ENCODE results near the gene ARFGAP1. TPM values are rescaled to one million over a fixed set of nuclear protein-coding genes. Genes with fewer than 3 reads are reported as not detected.

The ARFGAP1 gene
- total and polyA plus RNA-seq, 2 experiments from 2014 or later, result 41.5 to 95.5 TPM

DNA sequence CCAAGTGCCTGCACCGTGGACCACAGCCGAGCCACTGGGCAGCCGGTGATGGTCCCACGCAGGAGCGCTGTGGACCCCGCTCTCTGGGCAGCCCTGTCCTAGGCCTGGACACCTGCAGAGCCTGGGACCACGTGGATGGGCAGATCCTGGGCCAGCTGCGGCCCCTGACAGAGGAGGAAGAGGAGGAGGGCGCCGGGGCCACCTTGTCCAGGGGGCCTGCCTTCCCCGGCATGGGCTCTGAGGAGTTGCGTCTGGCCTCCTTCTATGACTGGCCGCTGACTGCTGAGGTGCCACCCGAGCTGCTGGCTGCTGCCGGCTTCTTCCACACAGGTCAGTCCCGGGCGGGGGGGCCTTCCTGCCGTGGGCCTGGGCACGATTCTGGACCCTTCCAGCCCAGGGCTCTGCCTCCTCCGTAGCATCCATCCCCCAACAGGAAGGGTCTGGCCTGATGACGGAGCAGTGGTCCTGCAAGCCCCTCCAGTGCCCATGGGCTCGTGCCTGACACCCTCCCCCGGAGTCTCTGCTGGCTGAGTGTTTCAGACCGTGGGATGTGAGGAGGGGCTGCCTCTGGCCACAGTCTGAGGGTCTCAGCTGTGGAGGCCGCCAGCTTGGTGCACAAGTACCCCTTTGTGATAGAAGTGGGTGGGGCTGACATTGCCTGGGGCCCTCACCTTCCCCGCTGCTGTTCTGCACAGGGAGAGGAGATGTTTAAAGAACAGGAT, 36.3 kb upstream of the ARFGAP1 start:
- Histone ChIP-seq H3K4me3 (no peak overlapping the region), H2AFZ (no peak overlapping the region), H3K79me2 (replicated peaks; ENCODE audit: insufficient read depth) (no peaks in the 10 kb centered on the region), H4K20me1 (replicated peaks; ENCODE audit: insufficient read depth) (no peaks in the 10 kb centered on the region), H3K9me2 (ENCODE audit: insufficient read depth) (no peaks in the 10 kb centered on the region), H3K4me1 (ENCODE audit: insufficient read depth) (peaks cover 7% of the 10 kb centered on the region; the same call in 1 of the 2 replicates), H3K27me3 (ENCODE audit: insufficient read depth) (0 out of 2 replicates have a peak, but pooled peaks cover 3% of the 10 kb centered on the region), H3K27ac (ENCODE audit: low read depth) (no peak overlapping the region), H3F3A (replicated peaks; ENCODE audit: low read depth) (no peaks in the 10 kb centered on the region), H3K36me3 (ENCODE audit: insufficient read depth) (no peaks in the 10 kb centered on the region), H3K4me2 (no peak overlapping the region)
- H3K9me3 Mint-ChIP-seq, result no peaks in the 10 kb centered on the region
- H3K36me3 Mint-ChIP-seq (ENCODE audit: low read depth), result no peaks in the 10 kb centered on the region
- DNase-seq (ENCODE audit: low spot score) (no peak), ATAC-seq (no peak)
- H3K27me3 Mint-ChIP-seq (ENCODE audit: insufficient read depth, low read depth, poor library complexity), result peaks cover 17% of the 10 kb centered on the region
- H3K27ac Mint-ChIP-seq, result no peak overlapping the region
- H3K4me3 Mint-ChIP-seq, result no peak overlapping the region
- peaks cover 16% of the 10 kb centered on the region for H3K4me1 Mint-ChIP-seq
- TF ChIP-seq POLR2AphosphoS5 (IDR thresholded peaks at IDR 0.05; ENCODE audit: low read depth) (no peak), ETS1 (IDR thresholded peaks at IDR 0.05) (no peak)

DNA sequence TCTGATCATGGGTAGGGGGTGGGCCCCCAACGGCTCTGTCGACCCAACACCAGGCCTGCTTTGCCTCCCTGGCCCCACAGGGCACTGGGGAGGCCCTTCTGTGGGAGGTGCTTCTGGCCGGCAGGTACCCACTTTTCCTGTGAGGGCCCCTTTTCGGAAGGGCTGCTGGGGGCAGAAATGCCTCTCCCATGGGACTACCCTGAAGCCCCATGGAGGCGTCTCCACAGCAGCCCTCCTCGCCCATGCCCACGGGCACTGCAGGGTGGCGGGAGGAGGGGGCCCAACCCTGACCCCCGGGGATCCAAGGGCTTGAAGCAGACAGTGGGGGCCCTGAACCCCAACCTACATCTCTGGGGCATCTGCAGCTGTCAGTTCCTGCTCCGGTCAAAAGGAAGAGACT, 34.6 kb upstream of the ARFGAP1 start:
- Histone ChIP-seq H2AFZ (no peak overlapping the region), H4K20me1 (replicated peaks; ENCODE audit: insufficient read depth) (no peaks in the 10 kb centered on the region), H3F3A (replicated peaks; ENCODE audit: low read depth) (no peaks in the 10 kb centered on the region), H3K79me2 (replicated peaks; ENCODE audit: insufficient read depth) (no peaks in the 10 kb centered on the region), H3K4me2 (no peak overlapping the region), H3K4me3 (no peak overlapping the region), H3K27ac (ENCODE audit: low read depth) (no peak overlapping the region), H3K4me1 (ENCODE audit: insufficient read depth) (peaks cover 4% of the 10 kb centered on the region; the same call in 1 of the 2 replicates), H3K36me3 (ENCODE audit: insufficient read depth) (no peaks in the 10 kb centered on the region), H3K27me3 (ENCODE audit: insufficient read depth) (no peaks in the 10 kb centered on the region), H3K9me2 (ENCODE audit: insufficient read depth) (no peaks in the 10 kb centered on the region)
- H3K36me3 Mint-ChIP-seq (ENCODE audit: low read depth), result no peaks in the 10 kb centered on the region
- H3K27me3 Mint-ChIP-seq (ENCODE audit: insufficient read depth, low read depth, poor library complexity), result peaks cover 8% of the 10 kb centered on the region
- ATAC-seq, result no peak
- H3K27ac Mint-ChIP-seq, result no peak overlapping the region
- peaks cover 7% of the 10 kb centered on the region; the same call in 2 of the 3 replicates for H3K4me1 Mint-ChIP-seq
- H3K4me3 Mint-ChIP-seq, result no peak overlapping the region
- H3K9me3 Mint-ChIP-seq, result no peaks in the 10 kb centered on the region
- no peak for DNase-seq (ENCODE audit: low spot score)
- TF ChIP-seq ZNF462 (CRISPR knock-in tag; IDR thresholded peaks at IDR 0.05) (no peak), CTCF (conservative IDR thresholded peaks at IDR 0.05; ENCODE audit: low read depth in 2 of 2) (no peak), NANOG (IDR thresholded peaks at IDR 0.05; ENCODE audit: borderline replicate concordance) (no peak), EZH2 (IDR thresholded peaks at IDR 0.05; ENCODE audit: low read depth, unreplicated experiment) (no peak), ETS1 (IDR thresholded peaks at IDR 0.05) (no peak), POLR2AphosphoS5 (IDR thresholded peaks at IDR 0.05; ENCODE audit: low read depth) (no peak), CREB1 (CRISPR knock-in tag; IDR thresholded peaks at IDR 0.05; ENCODE audit: low read depth) (no peak), ZNF114 (CRISPR knock-in tag; IDR thresholded peaks at IDR 0.05) (no peak), ZNF331 (CRISPR knock-in tag; IDR thresholded peaks at IDR 0.05; ENCODE audit: low read depth) (no peak), JUNB (IDR thresholded peaks at IDR 0.05; ENCODE audit: unreplicated experiment) (no peak), STAT1 (IDR thresholded peaks at IDR 0.05; ENCODE audit: unreplicated experiment) (no peak)
